GM23338 (cell line): ENCODE measurements around the gene FAXC. TPM values are rescaled to one million over a fixed set of nuclear protein-coding genes. Genes with fewer than 3 reads are reported as not detected.

ENCODE experiments used
- ATAC-seq: fragments of 200-7000 bp; cut with Tn5 transposase; 3 replicates; pipeline ENCODE4 v1.9.1; 2020
- DNase-seq: peaks from one replicate; pipeline ENCODE4 v3.0.0-alpha.2; 2015; ENCODE audit warnings: low spot score
- H2AFZ ChIP-seq: fragments of 200-600 bp; sonication (generic); 2 replicates; pipeline ENCODE4 v1.8.0; 2016; ENCODE audit warnings: antibody characterized with exemption, mild to moderate bottlenecking, moderate library complexity
- H3F3A ChIP-seq: fragments of 200-600 bp; sonication (generic); replicated peaks from 2 replicates; pipeline ENCODE4 v1.8.0; 2017; ENCODE audit warnings: antibody characterized with exemption, mixed run types, low read depth
- H3K27ac ChIP-seq: fragments of 200-600 bp; sonication (generic); 2 replicates; pipeline ENCODE4 v1.6.1; 2016; ENCODE audit warnings: low read depth
- H3K27me3 ChIP-seq: fragments of 200-600 bp; sonication (generic); 2 replicates; pipeline ENCODE4 v1.8.0; 2016; ENCODE audit warnings: mild to moderate bottlenecking, mixed run types, moderate library complexity; ENCODE audit not compliant: insufficient read depth
- H3K36me3 ChIP-seq: fragments of 200-600 bp; sonication (generic); 2 replicates; pipeline ENCODE4 v1.8.0; 2016; ENCODE audit warnings: mild to moderate bottlenecking; ENCODE audit not compliant: insufficient read depth
- H3K4me1 ChIP-seq: fragments of 200-600 bp; sonication (generic); 2 replicates; pipeline ENCODE4 v1.8.0; 2016; ENCODE audit warnings: mild to moderate bottlenecking, moderate library complexity; ENCODE audit not compliant: insufficient read depth
- H3K4me2 ChIP-seq: fragments of 200-600 bp; sonication (generic); 2 replicates; pipeline ENCODE4 v1.7.1; 2017; ENCODE audit warnings: mixed run types
- H3K4me3 ChIP-seq: fragments of 200-600 bp; sonication (generic); 2 replicates; pipeline ENCODE4 v1.6.1; 2016; ENCODE audit warnings: mixed run types
- H3K79me2 ChIP-seq: fragments of 200-600 bp; sonication (generic); replicated peaks from 2 replicates; pipeline ENCODE4 v1.8.0; 2017; ENCODE audit warnings: mild to moderate bottlenecking; ENCODE audit not compliant: insufficient read depth
- H3K9me2 ChIP-seq: fragments of 200-600 bp; sonication (generic); 2 replicates; pipeline ENCODE4 v1.8.0; 2017; ENCODE audit not compliant: insufficient read depth
- H4K20me1 ChIP-seq: fragments of 200-600 bp; sonication (generic); replicated peaks from 2 replicates; pipeline ENCODE4 v1.8.0; 2017; ENCODE audit warnings: mild to moderate bottlenecking; ENCODE audit not compliant: insufficient read depth
- H3K27ac Mint-ChIP-seq: 2 replicates; pipeline ENCODE4 v1.8.0; 2020; ENCODE audit warnings: inconsistent platforms, mild to moderate bottlenecking, moderate library complexity, mixed read lengths
- H3K27me3 Mint-ChIP-seq: 3 replicates; pipeline ENCODE4 v1.8.0; 2022; ENCODE audit warnings: low read depth, mild to moderate bottlenecking, moderate library complexity, mixed read lengths, inconsistent platforms; ENCODE audit not compliant: insufficient read depth, poor library complexity
- H3K36me3 Mint-ChIP-seq: 3 replicates; pipeline ENCODE4 v1.8.0; 2021; ENCODE audit warnings: low read depth, mild to moderate bottlenecking, inconsistent platforms, moderate library complexity, mixed read lengths
- H3K4me1 Mint-ChIP-seq: 3 replicates; pipeline ENCODE4 v1.8.0; 2020; ENCODE audit warnings: mild to moderate bottlenecking, inconsistent platforms, mixed read lengths
- H3K4me3 Mint-ChIP-seq: 3 replicates; pipeline ENCODE4 v1.8.0; 2021; ENCODE audit warnings: moderate library complexity, mild to moderate bottlenecking, inconsistent platforms, mixed read lengths
- H3K9me3 Mint-ChIP-seq: 3 replicates; pipeline ENCODE4 v1.8.0; 2020; ENCODE audit warnings: moderate library complexity, mild to moderate bottlenecking, inconsistent platforms, mixed read lengths
- CREB1 ChIP-seq: fragments of 250-450 bp; sonication (Bioruptor Pico); IDR thresholded peaks from 2 replicates; pipeline ENCODE4 v1.5.0; 2020; ENCODE audit warnings: low read depth, mild to moderate bottlenecking, moderate library complexity
- ETS1 ChIP-seq: IDR thresholded peaks from 2 replicates; pipeline ENCODE4 v1.6.1; 2016; ENCODE audit warnings: antibody characterized with exemption
- EZH2 ChIP-seq: fragments of 200-600 bp; sonication (generic); IDR thresholded peaks from one replicate; pipeline ENCODE4 v1.8.0; 2017; ENCODE audit warnings: antibody characterized with exemption, mild to moderate bottlenecking, low read depth; ENCODE audit not compliant: unreplicated experiment
- JUNB ChIP-seq: IDR thresholded peaks from one replicate; pipeline ENCODE4 v1.6.1; 2016; ENCODE audit warnings: antibody characterized with exemption; ENCODE audit not compliant: unreplicated experiment
- NANOG ChIP-seq: IDR thresholded peaks from 2 replicates; pipeline ENCODE4 v1.6.1; 2016; ENCODE audit warnings: antibody characterized with exemption, borderline replicate concordance
- REST ChIP-seq: IDR thresholded peaks from one replicate; pipeline ENCODE4 v1.6.1; 2018; ENCODE audit warnings: antibody characterized with exemption; ENCODE audit not compliant: unreplicated experiment
- STAT1 ChIP-seq: IDR thresholded peaks from one replicate; pipeline ENCODE4 v1.6.1; 2016; ENCODE audit warnings: antibody characterized with exemption; ENCODE audit not compliant: unreplicated experiment
- ZNF331 ChIP-seq: fragments of 250-450 bp; sonication (Bioruptor Pico); IDR thresholded peaks from 2 replicates; pipeline ENCODE4 v1.5.0; 2020; ENCODE audit warnings: low read depth, mild to moderate bottlenecking, moderate library complexity
- polyA plus RNA-seq: library from polyadenylated mRNA; unstranded; fragments of >200 nt; fragmentation: Nextera tagmentation; extraction: Ambion mirVana; gene quantifications from 2 replicates; pipeline ENCODE4 v1.2.1, GENCODE V29; 2016
- total RNA-seq: library from RNA; depleted of rRNA; stranded (reverse); fragments of >200 nt; shearing (Covaris generic); gene quantifications from 2 replicates; pipeline ENCODE4 v1.2.3, GENCODE V29; 2014
- TF ChIP-seq, protein P1 (sequence below), 2 experiments: fragments of 200-600 bp in 1 of 2; sonication (generic) in 1 of 2; conservative IDR thresholded peaks; 2 replicates each; pipeline versions ENCODE4 v1.5.1 to v1.6.1; 2016 to 2017; ENCODE audit warnings: antibody characterized with exemption in 2 of 2, low read depth in 2 of 2, mild to moderate bottlenecking in 2 of 2, moderate library complexity in 1 of 2
- TF ChIP-seq, protein P2 (sequence below): fragments of 250-450 bp; sonication (Bioruptor Pico); IDR thresholded peaks from 2 replicates; pipeline ENCODE4 v1.5.0; 2020; ENCODE audit warnings: mild to moderate bottlenecking, moderate library complexity

FAXC gene
- total and polyA plus RNA-seq, 2 experiments from 2014 or later: 10.5 to 15.2 TPM

DNA sequence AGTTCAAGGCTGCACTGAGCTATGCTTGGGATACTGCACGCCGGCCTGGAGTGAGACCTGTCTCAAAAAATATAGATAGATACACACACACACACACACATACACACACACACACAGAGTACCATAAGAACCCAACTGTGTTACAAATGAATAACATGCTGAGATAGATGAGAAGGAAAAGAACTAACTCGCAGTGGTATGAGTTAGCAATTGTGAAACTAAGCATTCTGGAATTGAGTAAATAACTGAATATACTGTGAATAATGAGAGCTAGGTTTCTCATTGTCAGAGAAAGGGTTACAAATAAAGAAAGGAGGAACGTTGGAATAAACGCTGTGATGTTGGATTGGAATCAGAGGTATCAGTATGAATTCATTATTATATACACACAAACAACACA, 14.6 kb upstream of the FAXC start:
- Mint-ChIP-seq H3K36me3 (no peaks in the 10 kb centered on the region), H3K9me3 (no peaks in the 10 kb centered on the region), H3K4me3 (no peak overlapping the region), H3K27ac (no peak overlapping the region), H3K4me1 (no peaks in the 10 kb centered on the region), H3K27me3 (peaks cover 4% of the 10 kb centered on the region)
- no peaks in the 10 kb centered on the region for H3K79me2 ChIP-seq
- ATAC-seq: no peak
- no peaks in the 10 kb centered on the region for H3K9me2 ChIP-seq
- H3K36me3 ChIP-seq: no peaks in the 10 kb centered on the region
- H3K27me3 ChIP-seq: no peaks in the 10 kb centered on the region
- no peaks in the 10 kb centered on the region for H4K20me1 ChIP-seq
- H3K4me2 ChIP-seq: no peak overlapping the region
- H3K4me1 ChIP-seq: 0 out of 2 replicates have a peak, but pooled peaks cover under 1% of the 10 kb centered on the region
- no peaks in the 10 kb centered on the region for H3F3A ChIP-seq
- no peak overlapping the region for H3K4me3 ChIP-seq
- TF ChIP-seq NANOG (no peak), STAT1 (no peak), JUNB (no peak), CREB1 (CRISPR knock-in tag) (no peak), ZNF331 (CRISPR knock-in tag) (no peak), ETS1 (no peak), EZH2 (no peak), REST (no peak)
- TF ChIP-seq, protein P1, sequence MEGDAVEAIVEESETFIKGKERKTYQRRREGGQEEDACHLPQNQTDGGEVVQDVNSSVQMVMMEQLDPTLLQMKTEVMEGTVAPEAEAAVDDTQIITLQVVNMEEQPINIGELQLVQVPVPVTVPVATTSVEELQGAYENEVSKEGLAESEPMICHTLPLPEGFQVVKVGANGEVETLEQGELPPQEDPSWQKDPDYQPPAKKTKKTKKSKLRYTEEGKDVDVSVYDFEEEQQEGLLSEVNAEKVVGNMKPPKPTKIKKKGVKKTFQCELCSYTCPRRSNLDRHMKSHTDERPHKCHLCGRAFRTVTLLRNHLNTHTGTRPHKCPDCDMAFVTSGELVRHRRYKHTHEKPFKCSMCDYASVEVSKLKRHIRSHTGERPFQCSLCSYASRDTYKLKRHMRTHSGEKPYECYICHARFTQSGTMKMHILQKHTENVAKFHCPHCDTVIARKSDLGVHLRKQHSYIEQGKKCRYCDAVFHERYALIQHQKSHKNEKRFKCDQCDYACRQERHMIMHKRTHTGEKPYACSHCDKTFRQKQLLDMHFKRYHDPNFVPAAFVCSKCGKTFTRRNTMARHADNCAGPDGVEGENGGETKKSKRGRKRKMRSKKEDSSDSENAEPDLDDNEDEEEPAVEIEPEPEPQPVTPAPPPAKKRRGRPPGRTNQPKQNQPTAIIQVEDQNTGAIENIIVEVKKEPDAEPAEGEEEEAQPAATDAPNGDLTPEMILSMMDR (conservative IDR thresholded peaks at IDR 0.05; ENCODE audit: low read depth in 2 of 2): no peak
- TF ChIP-seq, protein P2, sequence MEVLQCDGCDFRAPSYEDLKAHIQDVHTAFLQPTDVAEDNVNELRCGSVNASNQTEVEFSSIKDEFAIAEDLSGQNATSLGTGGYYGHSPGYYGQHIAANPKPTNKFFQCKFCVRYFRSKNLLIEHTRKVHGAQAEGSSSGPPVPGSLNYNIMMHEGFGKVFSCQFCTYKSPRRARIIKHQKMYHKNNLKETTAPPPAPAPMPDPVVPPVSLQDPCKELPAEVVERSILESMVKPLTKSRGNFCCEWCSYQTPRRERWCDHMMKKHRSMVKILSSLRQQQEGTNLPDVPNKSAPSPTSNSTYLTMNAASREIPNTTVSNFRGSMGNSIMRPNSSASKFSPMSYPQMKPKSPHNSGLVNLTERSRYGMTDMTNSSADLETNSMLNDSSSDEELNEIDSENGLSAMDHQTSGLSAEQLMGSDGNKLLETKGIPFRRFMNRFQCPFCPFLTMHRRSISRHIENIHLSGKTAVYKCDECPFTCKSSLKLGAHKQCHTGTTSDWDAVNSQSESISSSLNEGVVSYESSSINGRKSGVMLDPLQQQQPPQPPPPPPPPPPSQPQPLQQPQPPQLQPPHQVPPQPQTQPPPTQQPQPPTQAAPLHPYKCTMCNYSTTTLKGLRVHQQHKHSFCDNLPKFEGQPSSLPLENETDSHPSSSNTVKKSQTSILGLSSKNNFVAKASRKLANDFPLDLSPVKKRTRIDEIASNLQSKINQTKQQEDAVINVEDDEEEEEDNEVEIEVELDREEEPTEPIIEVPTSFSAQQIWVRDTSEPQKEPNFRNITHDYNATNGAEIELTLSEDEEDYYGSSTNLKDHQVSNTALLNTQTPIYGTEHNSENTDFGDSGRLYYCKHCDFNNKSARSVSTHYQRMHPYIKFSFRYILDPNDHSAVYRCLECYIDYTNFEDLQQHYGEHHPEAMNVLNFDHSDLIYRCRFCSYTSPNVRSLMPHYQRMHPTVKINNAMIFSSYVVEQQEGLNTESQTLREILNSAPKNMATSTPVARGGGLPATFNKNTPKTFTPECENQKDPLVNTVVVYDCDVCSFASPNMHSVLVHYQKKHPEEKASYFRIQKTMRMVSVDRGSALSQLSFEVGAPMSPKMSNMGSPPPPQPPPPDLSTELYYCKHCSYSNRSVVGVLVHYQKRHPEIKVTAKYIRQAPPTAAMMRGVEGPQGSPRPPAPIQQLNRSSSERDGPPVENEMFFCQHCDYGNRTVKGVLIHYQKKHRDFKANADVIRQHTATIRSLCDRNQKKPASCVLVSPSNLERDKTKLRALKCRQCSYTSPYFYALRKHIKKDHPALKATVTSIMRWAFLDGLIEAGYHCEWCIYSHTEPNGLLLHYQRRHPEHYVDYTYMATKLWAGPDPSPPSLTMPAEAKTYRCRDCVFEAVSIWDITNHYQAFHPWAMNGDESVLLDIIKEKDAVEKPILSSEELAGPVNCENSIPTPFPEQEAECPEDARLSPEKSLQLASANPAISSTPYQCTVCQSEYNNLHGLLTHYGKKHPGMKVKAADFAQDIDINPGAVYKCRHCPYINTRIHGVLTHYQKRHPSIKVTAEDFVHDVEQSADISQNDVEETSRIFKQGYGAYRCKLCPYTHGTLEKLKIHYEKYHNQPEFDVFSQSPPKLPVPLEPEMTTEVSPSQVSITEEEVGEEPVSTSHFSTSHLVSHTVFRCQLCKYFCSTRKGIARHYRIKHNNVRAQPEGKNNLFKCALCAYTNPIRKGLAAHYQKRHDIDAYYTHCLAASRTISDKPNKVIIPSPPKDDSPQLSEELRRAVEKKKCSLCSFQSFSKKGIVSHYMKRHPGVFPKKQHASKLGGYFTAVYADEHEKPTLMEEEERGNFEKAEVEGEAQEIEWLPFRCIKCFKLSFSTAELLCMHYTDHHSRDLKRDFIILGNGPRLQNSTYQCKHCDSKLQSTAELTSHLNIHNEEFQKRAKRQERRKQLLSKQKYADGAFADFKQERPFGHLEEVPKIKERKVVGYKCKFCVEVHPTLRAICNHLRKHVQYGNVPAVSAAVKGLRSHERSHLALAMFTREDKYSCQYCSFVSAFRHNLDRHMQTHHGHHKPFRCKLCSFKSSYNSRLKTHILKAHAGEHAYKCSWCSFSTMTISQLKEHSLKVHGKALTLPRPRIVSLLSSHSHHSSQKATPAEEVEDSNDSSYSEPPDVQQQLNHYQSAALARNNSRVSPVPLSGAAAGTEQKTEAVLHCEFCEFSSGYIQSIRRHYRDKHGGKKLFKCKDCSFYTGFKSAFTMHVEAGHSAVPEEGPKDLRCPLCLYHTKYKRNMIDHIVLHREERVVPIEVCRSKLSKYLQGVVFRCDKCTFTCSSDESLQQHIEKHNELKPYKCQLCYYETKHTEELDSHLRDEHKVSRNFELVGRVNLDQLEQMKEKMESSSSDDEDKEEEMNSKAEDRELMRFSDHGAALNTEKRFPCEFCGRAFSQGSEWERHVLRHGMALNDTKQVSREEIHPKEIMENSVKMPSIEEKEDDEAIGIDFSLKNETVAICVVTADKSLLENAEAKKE (CRISPR knock-in tag): no peak
- H2AFZ ChIP-seq: no peak overlapping the region
- no peak for DNase-seq
- H3K27ac ChIP-seq: no peak overlapping the region
